WERI-Rb-1 (cell line): Measurements from ENCODE around the gene ATP6V1G3.

Experiments
- DNase-seq: peaks from one replicate; pipeline ENCODE4 v3.0.0-alpha.2; 2020
- H3K27ac ChIP-seq: fragments of 250-450 bp; sonication (Bioruptor Pico); 2 replicates; pipeline ENCODE4 v1.5.1; 2020; ENCODE audit warnings: mild to moderate bottlenecking, moderate library complexity
- H3K27me3 ChIP-seq: fragments of 250-450 bp; sonication (Bioruptor Pico); 2 replicates; pipeline ENCODE4 v1.5.1; 2021; ENCODE audit warnings: mild to moderate bottlenecking, low read depth, moderate library complexity; ENCODE audit not compliant: insufficient read depth, severe bottlenecking
- H3K36me3 ChIP-seq: fragments of 250-450 bp; sonication (Bioruptor Pico); 2 replicates; pipeline ENCODE4 v1.5.1; 2020; ENCODE audit warnings: mild to moderate bottlenecking, moderate library complexity
- H3K4me3 ChIP-seq: 2 replicates; pipeline ENCODE4 v1.5.1; 2011; ENCODE audit warnings: low read depth, mild to moderate bottlenecking, control low read depth, low read length
- H3K9me3 ChIP-seq: fragments of 250-450 bp; sonication (Bioruptor Pico); 2 replicates; pipeline ENCODE4 v1.5.1; 2021; ENCODE audit warnings: mild to moderate bottlenecking, moderate library complexity; ENCODE audit not compliant: severe bottlenecking
- CTCF ChIP-seq: IDR thresholded peaks from 2 replicates; pipeline ENCODE4 v1.5.1; 2011; ENCODE audit warnings: low read depth, mild to moderate bottlenecking, control low read depth, inconsistent platforms, low read length

Gene ATP6V1G3

DNA sequence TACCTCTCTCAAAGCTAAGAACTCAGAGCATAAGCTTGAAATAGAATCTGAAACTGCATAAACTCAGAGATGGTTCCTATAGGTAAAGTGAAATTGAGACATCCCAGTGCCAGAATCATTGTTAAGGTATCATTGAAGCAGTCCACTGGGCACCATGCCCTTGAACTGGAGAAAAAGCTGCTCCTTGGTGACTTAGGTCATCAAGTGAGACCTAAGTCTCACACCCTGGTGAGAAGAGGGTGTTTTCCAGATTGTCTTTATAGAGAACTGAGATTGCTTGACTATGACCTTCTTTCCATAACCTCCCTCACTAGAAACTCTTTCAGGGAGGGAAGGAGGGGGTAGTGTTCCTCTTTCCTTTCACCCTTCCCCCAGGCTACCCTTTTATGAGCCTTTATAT, 9.4 kb upstream of the ATP6V1G3 start:
- Histone ChIP-seq H3K36me3 (no peaks in the 10 kb centered on the region), H3K27me3 (no peaks in the 10 kb centered on the region), H3K9me3 (no peaks in the 10 kb centered on the region), H3K4me3 (no peak overlapping the region), H3K27ac (no peak overlapping the region)
- TF ChIP-seq CTCF = no peak
- no peak for DNase-seq

- H3K27me3 ChIP-seq = no peaks in the 10 kb centered on the region
- H3K9me3 ChIP-seq = no peaks in the 10 kb centered on the region
- DNase-seq = no peak
- no peak overlapping the region for H3K27ac ChIP-seq
- H3K4me3 ChIP-seq = no peak overlapping the region
- no peak for TF ChIP-seq CTCF
- no peaks in the 10 kb centered on the region for H3K36me3 ChIP-seq
Measured at GRCh38 chr1:198548890-198549289, 8.4 kb upstream of the ATP6V1G3 start.

DNA sequence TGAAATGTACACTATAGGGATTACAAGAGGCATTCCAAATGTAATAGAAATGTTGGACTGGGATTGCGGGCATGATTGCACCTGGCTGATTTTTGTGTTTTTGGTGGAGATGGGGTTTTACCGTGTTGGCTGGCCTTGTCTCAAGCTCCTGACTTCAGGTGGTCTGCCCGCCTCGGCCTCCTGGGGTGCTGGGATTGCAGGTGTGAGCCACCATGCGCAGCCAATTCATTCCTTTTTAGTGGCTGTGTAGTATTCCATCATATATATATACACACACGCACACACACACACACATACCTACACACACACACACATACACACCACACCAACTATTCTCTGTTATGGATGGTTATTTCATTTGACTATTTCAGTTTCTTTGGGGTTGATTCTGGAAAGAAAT, 4.7 kb upstream of the ATP6V1G3 start:
- Histone ChIP-seq H3K4me3 (no peak overlapping the region), H3K27me3 (no peaks in the 10 kb centered on the region), H3K36me3 (no peaks in the 10 kb centered on the region), H3K9me3 (no peaks in the 10 kb centered on the region), H3K27ac (no peak overlapping the region)
- TF ChIP-seq CTCF = no peak
- no peak for DNase-seq

GRCh38 chr1:198544265-198544664, 3.8 kb upstream of the ATP6V1G3 start:
- no peak overlapping the region for H3K4me3 ChIP-seq
- no peaks in the 10 kb centered on the region for H3K27me3 ChIP-seq
- no peaks in the 10 kb centered on the region for H3K36me3 ChIP-seq
- H3K9me3 ChIP-seq = no peaks in the 10 kb centered on the region
- no peak overlapping the region for H3K27ac ChIP-seq
- no peak for DNase-seq
- no peak for TF ChIP-seq CTCF

DNA sequence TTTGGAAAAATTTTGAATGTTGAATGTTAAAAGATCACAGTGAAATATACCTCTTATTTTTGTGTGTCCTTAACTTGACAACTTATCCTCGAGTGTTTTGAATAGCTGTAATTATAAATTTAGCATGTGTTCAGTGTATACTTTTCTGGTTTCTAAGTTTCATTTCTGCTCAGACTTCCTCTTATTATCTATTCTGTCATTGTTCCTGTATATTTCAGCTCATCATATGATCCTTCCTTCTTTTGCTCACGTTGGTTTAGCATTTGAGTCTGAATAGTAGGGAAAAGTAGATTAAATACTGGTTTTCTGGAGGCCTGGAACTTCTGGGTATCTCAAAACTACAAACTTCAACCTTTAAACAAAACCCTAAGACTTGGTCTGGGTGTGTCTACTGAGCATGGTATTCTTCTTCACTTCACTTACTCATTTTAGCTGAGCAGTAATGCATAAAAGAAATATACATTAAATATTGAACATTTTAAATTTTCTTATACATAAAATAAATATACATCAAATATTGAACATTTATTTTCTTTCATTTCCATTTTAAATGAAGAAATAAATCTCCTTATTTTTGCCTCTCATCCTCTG, 3.3 kb upstream of the ATP6V1G3 start:
- DNase-seq = no peak
- Histone ChIP-seq H3K27me3 (no peaks in the 10 kb centered on the region), H3K9me3 (no peaks in the 10 kb centered on the region), H3K27ac (no peak overlapping the region), H3K4me3 (no peak overlapping the region), H3K36me3 (no peaks in the 10 kb centered on the region)
- no peak for TF ChIP-seq CTCF

DNA sequence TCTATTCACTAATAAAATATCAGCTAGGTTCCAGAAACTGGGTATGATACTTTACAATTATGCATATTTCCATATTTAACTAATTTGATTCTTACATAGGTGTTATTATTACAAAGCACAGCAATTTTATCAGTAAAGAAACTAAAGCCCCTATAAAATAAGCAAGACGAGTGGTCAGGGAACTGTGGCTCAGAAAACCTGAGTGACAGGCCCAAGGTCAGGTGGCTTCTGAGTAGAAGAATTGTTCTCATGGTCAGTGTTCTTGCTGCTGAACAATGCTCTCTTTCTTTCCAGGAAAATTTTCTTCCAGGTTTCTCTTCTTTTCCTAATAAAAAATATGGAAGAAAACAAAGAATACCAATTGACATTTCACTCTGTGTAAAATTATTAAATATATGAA, 2.2 kb upstream of the ATP6V1G3 start:
- no peak overlapping the region for H3K4me3 ChIP-seq
- no peak for DNase-seq
- no peak overlapping the region for H3K27ac ChIP-seq

More for the DNA sequence above, 2.2 kb upstream of the ATP6V1G3 start:
- TF ChIP-seq CTCF = no peak
- Histone ChIP-seq H3K27me3 (no peaks in the 10 kb centered on the region), H3K36me3 (no peaks in the 10 kb centered on the region), H3K9me3 (no peaks in the 10 kb centered on the region)
